HG02678 (cell line): Measurements from ENCODE around the gene USP34.
"Not testable (repeated sequence)": the region's sequence is repeated elsewhere in the genome, so short reads cannot be mapped to it uniquely, and the experiment has no call there.

ENCODE experiments used
- ATAC-seq: cut with Tn5 transposase; IDR thresholded peaks from one replicate; pipeline ENCODE4 v1.9.1; 2021; ENCODE audit warnings: mild to moderate bottlenecking, moderate library complexity; ENCODE audit not compliant: unreplicated experiment

The USP34 gene, protein sequence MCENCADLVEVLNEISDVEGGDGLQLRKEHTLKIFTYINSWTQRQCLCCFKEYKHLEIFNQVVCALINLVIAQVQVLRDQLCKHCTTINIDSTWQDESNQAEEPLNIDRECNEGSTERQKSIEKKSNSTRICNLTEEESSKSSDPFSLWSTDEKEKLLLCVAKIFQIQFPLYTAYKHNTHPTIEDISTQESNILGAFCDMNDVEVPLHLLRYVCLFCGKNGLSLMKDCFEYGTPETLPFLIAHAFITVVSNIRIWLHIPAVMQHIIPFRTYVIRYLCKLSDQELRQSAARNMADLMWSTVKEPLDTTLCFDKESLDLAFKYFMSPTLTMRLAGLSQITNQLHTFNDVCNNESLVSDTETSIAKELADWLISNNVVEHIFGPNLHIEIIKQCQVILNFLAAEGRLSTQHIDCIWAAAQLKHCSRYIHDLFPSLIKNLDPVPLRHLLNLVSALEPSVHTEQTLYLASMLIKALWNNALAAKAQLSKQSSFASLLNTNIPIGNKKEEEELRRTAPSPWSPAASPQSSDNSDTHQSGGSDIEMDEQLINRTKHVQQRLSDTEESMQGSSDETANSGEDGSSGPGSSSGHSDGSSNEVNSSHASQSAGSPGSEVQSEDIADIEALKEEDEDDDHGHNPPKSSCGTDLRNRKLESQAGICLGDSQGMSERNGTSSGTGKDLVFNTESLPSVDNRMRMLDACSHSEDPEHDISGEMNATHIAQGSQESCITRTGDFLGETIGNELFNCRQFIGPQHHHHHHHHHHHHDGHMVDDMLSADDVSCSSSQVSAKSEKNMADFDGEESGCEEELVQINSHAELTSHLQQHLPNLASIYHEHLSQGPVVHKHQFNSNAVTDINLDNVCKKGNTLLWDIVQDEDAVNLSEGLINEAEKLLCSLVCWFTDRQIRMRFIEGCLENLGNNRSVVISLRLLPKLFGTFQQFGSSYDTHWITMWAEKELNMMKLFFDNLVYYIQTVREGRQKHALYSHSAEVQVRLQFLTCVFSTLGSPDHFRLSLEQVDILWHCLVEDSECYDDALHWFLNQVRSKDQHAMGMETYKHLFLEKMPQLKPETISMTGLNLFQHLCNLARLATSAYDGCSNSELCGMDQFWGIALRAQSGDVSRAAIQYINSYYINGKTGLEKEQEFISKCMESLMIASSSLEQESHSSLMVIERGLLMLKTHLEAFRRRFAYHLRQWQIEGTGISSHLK (N-terminal part only)

GRCh38 chr2:61470965-61471904 is at the start of gene USP34:
TSS of gene USP34 (minus strand) at chr2:61471087. CDS start at chr2:61470692, 395 bp downstream.
- ATAC-seq: peak; percentile 80

- no peak for ATAC-seq
Observed at GRCh38 chr2:61520261-61520660, 49.4 kb upstream of the USP34 start.

DNA sequence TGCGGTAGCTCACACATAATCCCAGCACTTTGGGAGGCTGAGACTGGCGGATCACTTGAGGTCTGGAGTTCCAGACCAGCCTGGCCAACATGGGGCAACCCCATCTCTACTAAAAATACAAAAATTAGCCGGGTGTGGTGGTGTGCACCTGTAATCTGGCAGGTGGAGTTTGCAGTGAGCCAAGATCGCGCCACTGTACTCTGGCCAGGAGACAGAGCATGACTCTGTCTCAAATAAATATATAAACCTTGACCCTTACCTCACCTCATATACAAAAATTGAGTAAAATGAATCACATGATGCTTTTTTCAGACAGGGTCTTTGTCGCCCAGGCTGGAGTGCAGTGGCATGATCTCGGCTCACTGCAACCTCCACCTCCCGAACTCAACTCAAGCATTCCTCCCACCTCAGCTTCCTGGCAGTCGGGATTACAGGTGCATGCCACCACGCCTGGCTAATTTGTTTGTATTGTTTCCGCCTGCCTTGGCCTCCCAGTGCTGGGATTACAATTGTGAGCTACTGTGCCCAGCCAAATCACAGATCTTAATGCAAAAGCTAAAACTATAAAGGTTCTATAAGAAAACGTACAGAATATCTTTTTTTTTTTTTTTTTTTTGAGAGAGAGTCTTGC is 42.0 kb upstream of the USP34 start:
- ATAC-seq: no peak

GRCh38 chr2:61510674-61511671 is 40.1 kb upstream of the USP34 start:
- no peak for ATAC-seq

GRCh38 chr2:61504949-61505348 is 34.1 kb upstream of the USP34 start:
- ATAC-seq: no peak

DNA sequence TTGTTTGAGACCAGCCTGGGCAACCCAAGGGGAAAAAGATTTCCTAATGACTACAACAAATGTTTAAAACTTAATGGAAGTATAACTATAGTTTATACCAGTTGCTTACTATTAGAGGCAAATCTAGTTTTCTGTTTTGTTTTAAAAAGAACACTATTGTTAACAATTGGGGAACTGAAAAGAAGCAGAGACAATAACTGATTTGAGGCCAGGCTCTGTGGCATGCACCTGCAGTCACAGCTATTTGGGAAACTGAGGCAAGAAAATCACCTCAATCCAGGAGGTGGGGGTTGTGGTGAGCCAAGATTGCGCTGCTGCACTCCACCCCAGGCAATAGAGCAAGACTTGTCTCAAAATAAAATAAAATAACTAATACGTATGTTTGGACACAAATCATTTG is 28.2 kb upstream of the USP34 start:
- no peak for ATAC-seq

DNA sequence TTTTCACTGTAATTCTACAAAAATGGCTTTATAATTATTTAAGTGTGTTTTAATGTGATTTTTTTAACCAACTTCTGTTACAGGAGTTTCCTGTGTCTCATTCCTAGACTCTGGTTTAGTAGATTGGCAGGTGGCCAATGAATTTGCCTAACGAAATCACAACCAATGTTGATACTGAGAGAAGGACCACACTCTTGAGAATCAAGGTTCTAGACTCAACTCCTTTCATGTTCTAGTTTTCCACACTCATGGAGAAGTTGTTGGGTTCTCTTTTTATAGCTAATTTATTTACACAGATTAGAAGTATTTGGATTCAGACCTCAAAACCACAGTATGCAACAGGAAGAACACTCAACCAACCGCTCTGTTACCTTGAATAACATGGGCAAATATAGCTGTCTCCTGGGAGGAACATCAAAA is 22.6 kb upstream of the USP34 start:
- no peak for ATAC-seq

DNA sequence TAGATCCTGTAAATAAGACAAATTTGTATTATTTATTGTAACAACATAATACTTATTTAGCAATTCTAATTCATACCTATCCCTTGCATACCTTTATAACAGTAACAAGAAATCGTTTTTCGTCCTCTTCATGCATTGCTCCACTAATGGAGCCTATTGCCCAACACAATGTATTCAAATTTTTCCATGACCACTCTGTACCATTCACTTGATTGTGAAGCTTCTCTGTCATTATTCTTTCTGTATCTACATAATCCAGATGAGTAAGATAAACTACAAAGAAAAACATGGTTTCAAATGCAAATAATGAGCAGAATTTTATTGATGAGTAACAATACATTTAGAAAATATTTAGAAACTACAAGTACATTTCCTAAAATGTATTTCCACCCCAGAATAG is 21.6 kb upstream of the USP34 start:
- ATAC-seq: no peak

- no peak for ATAC-seq
Observed at GRCh38 chr2:61485281-61485680, 14.4 kb upstream of the USP34 start.

DNA sequence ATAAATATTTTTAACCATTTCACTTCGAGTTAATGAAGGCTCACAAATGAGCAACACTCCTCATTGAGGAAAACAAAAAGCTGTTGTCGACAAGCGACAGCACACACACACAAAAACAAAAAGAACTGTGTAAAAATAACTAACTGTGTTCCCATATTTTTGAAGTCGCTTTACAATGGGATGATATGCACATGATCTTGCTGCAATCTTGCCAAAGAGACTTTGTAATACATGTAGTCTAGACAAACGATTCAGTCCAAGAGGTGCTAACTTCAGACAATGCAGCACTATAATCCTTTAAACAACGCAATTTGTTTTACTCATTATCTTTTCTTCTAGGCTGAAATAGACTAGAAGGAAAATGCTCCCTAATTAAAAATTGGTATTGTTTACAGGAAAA is 7.2 kb upstream of the USP34 start:
- ATAC-seq: no peak

GRCh38 chr2:61476929-61477589 is 6.2 kb upstream of the USP34 start:
- not testable (repeated sequence) for ATAC-seq

DNA sequence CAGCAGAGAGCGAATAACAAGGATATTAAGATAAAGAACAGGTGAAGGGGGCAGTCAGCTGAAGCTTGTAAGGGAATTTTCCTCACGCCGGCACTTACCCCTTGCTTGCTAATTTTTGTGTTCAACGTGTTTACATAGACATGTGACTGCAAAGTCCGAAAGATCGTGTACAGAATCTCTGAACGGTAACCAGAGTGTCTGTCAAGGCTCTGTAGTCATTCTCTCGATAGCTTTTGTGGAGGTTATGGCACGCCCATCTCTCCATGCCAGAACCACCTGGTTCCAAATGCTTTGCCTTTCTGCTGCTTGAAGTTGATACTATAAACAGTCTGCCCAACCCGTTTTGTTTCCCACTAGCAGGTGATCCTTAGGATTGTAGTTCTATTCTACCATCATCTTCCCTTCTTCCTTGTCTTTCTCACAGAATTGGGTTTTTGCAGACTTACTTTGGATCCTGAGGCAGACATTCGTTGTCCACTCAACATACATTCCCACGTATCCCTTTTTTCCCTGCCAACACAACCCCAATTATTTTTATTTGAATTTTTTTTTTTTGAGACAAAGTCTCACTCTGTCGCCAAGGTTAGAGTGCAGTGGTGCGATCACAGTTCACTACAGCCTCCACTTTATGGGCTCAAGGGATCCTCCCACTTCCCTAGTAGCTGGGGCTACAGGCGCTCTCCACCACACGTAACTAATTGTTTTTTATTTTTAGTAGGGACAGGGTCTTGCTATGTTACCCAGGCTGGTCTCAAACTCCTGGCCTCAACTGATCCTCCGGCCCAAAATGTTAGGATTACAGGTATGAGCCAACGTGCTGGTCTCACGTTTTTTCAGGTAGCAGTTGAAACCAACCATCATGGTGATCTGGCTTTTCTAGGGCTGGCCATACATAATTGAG is 1.3 kb upstream of the USP34 start:
- no peak for ATAC-seq

- ATAC-seq: peak; percentile 24
Observed at GRCh38 chr2:61470122-61470951, 550 bp downstream of the USP34 start.

DNA sequence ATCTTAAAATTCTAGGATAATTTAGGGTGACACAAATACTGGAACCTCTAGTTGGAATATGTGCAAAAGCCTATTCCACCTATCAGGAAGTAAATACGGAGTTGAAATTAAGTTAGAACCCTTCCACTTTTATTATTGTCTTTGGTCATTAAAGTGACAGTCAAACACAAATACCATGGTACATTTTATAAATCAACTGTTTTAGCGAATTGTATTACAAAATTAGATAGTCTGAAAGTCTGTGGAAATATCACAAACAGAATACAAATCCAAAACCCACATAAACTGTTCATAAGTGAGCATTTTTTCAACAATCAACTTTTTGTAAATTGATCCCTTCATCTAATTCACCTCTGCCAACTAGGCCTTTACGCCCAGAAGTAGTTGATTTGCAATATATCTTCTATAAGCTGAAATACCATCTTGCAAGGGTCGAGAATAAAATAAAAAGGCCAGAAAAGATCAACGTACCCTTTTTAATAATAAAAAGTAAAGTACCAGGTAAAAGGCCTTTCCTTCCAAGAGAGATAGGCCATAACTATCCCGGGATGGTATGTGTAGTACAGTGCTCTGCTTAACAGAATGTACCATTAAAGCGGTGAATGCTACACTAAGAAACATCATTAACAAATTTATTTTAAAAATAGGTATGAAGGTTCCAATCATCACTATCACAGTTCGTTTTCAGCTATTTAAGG is 1.3 kb downstream of the USP34 start:
- ATAC-seq: no peak

- ATAC-seq: not testable (repeated sequence)
Observed at GRCh38 chr2:61468231-61468630, 2.7 kb downstream of the USP34 start.
